ENCODE measurements around the gene ATP1B3.

The ATP1B3 gene

DNA sequence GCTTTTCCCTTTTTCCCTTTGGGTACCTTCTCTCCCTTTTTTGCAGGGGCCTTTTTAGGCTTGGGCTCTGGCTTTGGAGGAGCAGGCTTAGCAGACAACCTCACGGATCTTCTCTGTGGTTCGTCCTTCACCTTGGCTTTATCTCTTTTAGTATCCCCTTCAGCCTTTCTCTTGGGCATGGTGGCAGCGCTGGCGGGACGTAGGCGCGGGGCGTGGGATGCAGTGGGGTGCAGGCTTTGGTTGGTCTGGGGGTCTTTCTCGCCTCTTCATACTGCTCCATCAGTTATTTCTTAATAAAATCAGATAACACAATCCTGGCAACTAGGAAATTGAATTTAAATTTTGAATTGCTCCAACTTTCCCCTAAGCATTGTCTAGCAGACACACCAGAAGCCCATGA, 11.3 kb upstream of the ATP1B3 start:
- TF ChIP-seq, protein P1, sequence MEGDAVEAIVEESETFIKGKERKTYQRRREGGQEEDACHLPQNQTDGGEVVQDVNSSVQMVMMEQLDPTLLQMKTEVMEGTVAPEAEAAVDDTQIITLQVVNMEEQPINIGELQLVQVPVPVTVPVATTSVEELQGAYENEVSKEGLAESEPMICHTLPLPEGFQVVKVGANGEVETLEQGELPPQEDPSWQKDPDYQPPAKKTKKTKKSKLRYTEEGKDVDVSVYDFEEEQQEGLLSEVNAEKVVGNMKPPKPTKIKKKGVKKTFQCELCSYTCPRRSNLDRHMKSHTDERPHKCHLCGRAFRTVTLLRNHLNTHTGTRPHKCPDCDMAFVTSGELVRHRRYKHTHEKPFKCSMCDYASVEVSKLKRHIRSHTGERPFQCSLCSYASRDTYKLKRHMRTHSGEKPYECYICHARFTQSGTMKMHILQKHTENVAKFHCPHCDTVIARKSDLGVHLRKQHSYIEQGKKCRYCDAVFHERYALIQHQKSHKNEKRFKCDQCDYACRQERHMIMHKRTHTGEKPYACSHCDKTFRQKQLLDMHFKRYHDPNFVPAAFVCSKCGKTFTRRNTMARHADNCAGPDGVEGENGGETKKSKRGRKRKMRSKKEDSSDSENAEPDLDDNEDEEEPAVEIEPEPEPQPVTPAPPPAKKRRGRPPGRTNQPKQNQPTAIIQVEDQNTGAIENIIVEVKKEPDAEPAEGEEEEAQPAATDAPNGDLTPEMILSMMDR (IDR thresholded peaks at IDR 0.05; ENCODE audit: extremely low read depth, insufficient read depth, missing control alignments): no peak
- no peak for DNase-seq (ENCODE audit: low spot score)
- in situ Hi-C loops (cut with MboI; ENCODE audit: low pct_unique_long_range_greater_than_20kb, low sequenced_read_pairs, unreplicated experiment): no loop called here

DNA sequence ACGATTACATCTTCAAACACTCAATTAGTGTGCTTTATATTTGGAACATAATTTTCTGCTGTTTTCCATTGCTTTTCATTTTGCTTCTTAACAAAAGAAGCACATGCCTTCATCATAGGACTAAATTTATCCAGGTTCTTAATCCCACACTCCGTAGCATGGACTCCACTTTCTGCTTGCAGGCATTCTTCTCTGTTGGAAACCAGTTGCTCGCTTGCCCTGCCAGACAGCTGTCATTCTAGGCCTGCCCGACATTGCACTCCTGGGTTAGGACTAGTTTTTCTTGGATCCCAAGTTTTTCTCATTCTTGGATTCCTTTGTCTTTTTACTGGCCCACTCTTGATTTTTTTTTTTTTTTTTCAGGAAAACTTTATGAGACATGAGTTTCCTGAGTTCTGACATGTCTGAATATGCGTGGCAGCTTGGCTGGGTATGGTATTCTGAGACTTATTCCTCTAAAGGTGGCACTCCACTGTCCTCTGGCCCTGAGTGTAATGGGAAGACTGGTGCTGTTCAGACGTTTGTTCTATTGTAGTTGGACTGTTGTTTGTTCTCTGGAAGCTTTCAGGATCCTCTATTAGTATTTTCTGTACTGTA, 6.3 kb upstream of the ATP1B3 start:
- no peak for DNase-seq (ENCODE audit: low spot score)
- TF ChIP-seq, protein P1 (IDR thresholded peaks at IDR 0.05; ENCODE audit: extremely low read depth, insufficient read depth, missing control alignments): no peak
- in situ Hi-C loops (cut with MboI; ENCODE audit: low pct_unique_long_range_greater_than_20kb, low sequenced_read_pairs, unreplicated experiment): no loop called here

DNA sequence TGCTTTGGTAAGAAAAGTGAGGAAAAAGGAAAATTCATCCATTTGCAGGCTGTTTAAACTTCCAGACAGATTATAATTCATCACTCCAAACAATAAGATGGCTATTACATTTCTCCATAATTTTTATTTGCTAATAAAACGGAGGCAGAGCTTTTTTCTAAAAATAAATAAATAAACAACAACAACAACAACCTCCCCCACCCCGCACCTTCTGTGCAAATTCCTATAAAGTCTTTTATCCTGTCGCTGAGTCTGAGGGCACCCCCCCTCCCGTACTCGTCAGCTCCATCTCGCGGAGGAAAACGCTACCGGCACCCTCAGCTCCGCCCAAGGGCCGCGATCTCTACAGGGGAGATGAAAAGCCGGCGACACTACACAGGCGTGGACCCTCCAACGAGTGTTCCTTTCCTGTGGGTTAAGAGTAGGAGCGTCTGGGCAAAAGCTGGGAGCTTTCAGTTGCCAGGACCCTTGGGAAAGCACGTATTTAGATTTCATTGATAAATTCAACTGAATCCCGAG, 1.0 kb upstream of the ATP1B3 start:
- DNase-seq (ENCODE audit: low spot score): peak; percentile 85
- in situ Hi-C loops (cut with MboI; ENCODE audit: low pct_unique_long_range_greater_than_20kb, low sequenced_read_pairs, unreplicated experiment): no loop called here
- TF ChIP-seq, protein P1 (IDR thresholded peaks at IDR 0.05; ENCODE audit: extremely low read depth, insufficient read depth, missing control alignments): peak; percentile 89

DNA sequence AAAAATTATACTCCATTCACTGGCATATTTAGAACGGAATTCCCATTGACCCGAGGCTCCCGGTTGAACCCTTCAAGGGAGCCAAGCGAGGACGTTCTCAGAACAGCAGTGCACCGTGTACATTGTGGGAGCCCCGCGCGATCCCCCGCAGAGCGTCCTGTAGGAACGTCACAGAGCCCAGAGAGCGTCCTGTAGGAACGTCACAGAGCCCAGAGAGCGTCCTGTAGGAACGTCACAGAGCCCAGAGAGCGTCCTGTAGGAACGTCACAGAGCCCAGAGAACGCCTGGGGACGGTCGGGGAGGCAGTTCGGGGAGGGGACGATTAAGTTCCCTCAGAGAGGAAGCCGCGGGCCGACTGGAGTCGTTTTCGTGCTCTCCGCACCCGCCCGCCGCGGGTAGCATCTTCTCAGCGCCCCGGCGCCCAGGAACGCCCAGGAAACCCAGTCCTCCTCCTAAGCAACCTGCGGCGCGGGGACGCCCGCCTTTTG, 506 bp upstream of the ATP1B3 start:
- in situ Hi-C loops (cut with MboI; ENCODE audit: low pct_unique_long_range_greater_than_20kb, low sequenced_read_pairs, unreplicated experiment): no loop called here
- TF ChIP-seq, protein P1 (IDR thresholded peaks at IDR 0.05; ENCODE audit: extremely low read depth, insufficient read depth, missing control alignments): no peak
- no peak for DNase-seq (ENCODE audit: low spot score)

DNA sequence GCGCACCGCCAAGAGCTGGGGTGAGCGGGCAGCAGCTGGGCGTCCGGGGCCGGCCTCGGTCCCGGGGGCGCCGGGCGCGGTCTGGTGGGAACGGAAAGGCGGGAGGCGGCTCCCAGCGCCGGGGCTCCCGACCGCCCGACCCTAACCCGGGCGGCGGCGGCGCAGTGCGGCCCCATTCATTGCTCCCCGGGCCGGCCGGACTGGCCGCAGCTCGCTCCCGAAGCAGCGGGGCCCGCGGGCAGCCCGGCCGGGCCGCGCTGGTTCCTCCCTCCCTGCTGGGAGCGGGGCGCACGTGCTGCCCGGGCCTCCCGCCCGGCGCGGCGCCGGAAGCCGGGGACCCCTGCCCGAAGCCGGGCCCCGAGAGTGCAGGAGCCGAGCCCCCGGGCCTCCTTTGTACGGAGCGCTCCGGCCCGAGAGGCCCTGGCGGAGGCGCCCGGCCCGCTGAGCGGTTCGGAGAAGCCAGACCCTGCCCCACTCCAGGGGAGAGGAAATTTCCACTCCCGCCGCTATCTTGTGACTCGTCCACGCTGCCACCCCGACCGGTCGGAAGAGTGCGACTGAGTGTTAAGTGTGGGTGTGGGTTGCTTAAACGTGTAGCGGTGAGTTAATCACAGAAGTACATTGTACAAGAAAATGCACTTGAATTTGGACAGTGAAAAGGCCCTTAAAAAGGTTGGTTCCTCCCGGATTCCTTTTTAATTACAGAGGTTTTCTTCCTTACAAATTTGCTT, 613 bp downstream of the ATP1B3 start:
- DNase-seq (ENCODE audit: low spot score): peak; percentile 58
- in situ Hi-C loops (cut with MboI; ENCODE audit: low pct_unique_long_range_greater_than_20kb, low sequenced_read_pairs, unreplicated experiment): no loop called here
- TF ChIP-seq, protein P1 (IDR thresholded peaks at IDR 0.05; ENCODE audit: extremely low read depth, insufficient read depth, missing control alignments): no peak

DNA sequence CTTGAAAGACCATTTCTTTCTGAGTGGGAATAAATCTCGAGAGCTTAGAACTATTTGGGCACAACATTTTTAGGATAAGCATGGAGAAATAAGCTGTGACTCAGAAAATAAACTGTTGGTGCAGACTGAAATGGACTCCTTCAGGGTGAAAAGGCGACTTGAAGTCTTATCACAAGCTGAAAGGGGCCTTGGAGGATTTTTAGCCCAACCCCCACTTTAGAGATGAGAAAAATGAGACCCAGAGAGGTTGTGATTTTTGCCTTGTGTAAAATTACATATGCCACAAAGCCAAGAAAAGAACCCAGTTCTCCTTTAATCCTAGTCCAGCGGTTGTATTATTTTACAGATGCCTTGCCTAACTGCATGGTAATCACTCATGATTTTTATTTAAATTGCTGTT, 1.5 kb downstream of the ATP1B3 start:
- DNase-seq (ENCODE audit: low spot score): no peak
- TF ChIP-seq, protein P1 (IDR thresholded peaks at IDR 0.05; ENCODE audit: extremely low read depth, insufficient read depth, missing control alignments): no peak
- in situ Hi-C loops (cut with MboI; ENCODE audit: low pct_unique_long_range_greater_than_20kb, low sequenced_read_pairs, unreplicated experiment): no loop called here

Data from GM13977 (cell line).